ENCODE data around the gene DENND2D.

DENND2D gene

GRCh38 chr1:111204983-111205713 is 4.7 kb upstream of the DENND2D start:
- Histone ChIP-seq H3K9me3 (ENCODE audit: low read length) (no peaks in the 10 kb centered on the region), H3K4me2 (ENCODE audit: low read length) (peak overlapping the region; percentile 87), H3K79me2 (ENCODE audit: insufficient read depth, low read length) (peaks cover 10% of the 10 kb centered on the region; the same call in 1 of the 2 replicates), H3K9me2 (ENCODE audit: low read depth, low read length) (no peaks in the 10 kb centered on the region), H3K9ac (ENCODE audit: low read length) (peak overlapping the region; percentile 99), H4K20me1 (ENCODE audit: insufficient read depth, low read length) (no peaks in the 10 kb centered on the region), H3F3A (ENCODE audit: insufficient read depth, low read length) (peaks cover 6% of the 10 kb centered on the region; the same call in 1 of the 2 replicates), H3K27ac (ENCODE audit: low read depth, low read length, poor library complexity, severe bottlenecking) (peak overlapping the region; percentile 89), H3K36me3 (ENCODE audit: insufficient read depth, low read length) (peaks cover 23% of the 10 kb centered on the region; the same call in 1 of the 2 replicates), H3K4me1 (ENCODE audit: insufficient read depth, low read length, severe bottlenecking) (peaks cover 67% of the 10 kb centered on the region), H3K27me3 (ENCODE audit: insufficient read depth, low read length) (no peaks in the 10 kb centered on the region), H2AFZ (ENCODE audit: low read length) (no peak overlapping the region), H3K4me3 (ENCODE audit: low read depth, low read length, poor library complexity, severe bottlenecking) (peak overlapping the region; percentile 75)
- no peak for TF ChIP-seq EZH2 (IDR thresholded peaks at IDR 0.05; ENCODE audit: borderline replicate concordance, low read length)

GRCh38 chr1:111204201-111204982 is 3.9 kb upstream of the DENND2D start:
- Histone ChIP-seq H3K27me3 (ENCODE audit: insufficient read depth, low read length) (no peaks in the 10 kb centered on the region), H2AFZ (ENCODE audit: low read length) (no peak overlapping the region), H3K4me3 (ENCODE audit: low read depth, low read length, poor library complexity, severe bottlenecking) (peak overlapping the region; percentile 75), H3K4me1 (ENCODE audit: insufficient read depth, low read length, severe bottlenecking) (peaks cover 74% of the 10 kb centered on the region), H3F3A (ENCODE audit: insufficient read depth, low read length) (peaks cover 6% of the 10 kb centered on the region; the same call in 1 of the 2 replicates), H3K9ac (ENCODE audit: low read length) (peak overlapping the region; percentile 99), H3K9me3 (ENCODE audit: low read length) (no peaks in the 10 kb centered on the region), H4K20me1 (ENCODE audit: insufficient read depth, low read length) (no peaks in the 10 kb centered on the region), H3K79me2 (ENCODE audit: insufficient read depth, low read length) (peaks cover 10% of the 10 kb centered on the region; the same call in 1 of the 2 replicates), H3K36me3 (ENCODE audit: insufficient read depth, low read length) (peaks cover 31% of the 10 kb centered on the region; the same call in 1 of the 2 replicates), H3K27ac (ENCODE audit: low read depth, low read length, poor library complexity, severe bottlenecking) (peak overlapping the region; percentile 89), H3K4me2 (ENCODE audit: low read length) (peak overlapping the region; percentile 87), H3K9me2 (ENCODE audit: low read depth, low read length) (no peaks in the 10 kb centered on the region)
- 0 out of 2 replicates have a peak, but pooled peaks have one; percentile 28 for TF ChIP-seq CTCF (IDR thresholded peaks at IDR 0.05; ENCODE audit: low read length)
- no peak for TF ChIP-seq EZH2 (IDR thresholded peaks at IDR 0.05; ENCODE audit: borderline replicate concordance, low read length)

GRCh38 chr1:111203681-111204200 is 3.3 kb upstream of the DENND2D start:
- Histone ChIP-seq H3K9ac (ENCODE audit: low read length) (peak overlapping the region; percentile 99), H3K79me2 (ENCODE audit: insufficient read depth, low read length) (peaks cover 10% of the 10 kb centered on the region; the same call in 1 of the 2 replicates)

More at GRCh38 chr1:111203681-111204200, 3.3 kb upstream of the DENND2D start:
- H3K4me1 ChIP-seq (ENCODE audit: insufficient read depth, low read length, severe bottlenecking), result peaks cover 81% of the 10 kb centered on the region
- H3K4me2 ChIP-seq (ENCODE audit: low read length), result peak overlapping the region; percentile 87
- H3K27ac ChIP-seq (ENCODE audit: low read depth, low read length, poor library complexity, severe bottlenecking), result peak overlapping the region; percentile 89
- H2AFZ ChIP-seq (ENCODE audit: low read length), result no peak overlapping the region
- H4K20me1 ChIP-seq (ENCODE audit: insufficient read depth, low read length), result no peaks in the 10 kb centered on the region
- no peaks in the 10 kb centered on the region for H3K9me2 ChIP-seq (ENCODE audit: low read depth, low read length)
- peaks cover 6% of the 10 kb centered on the region; the same call in 1 of the 2 replicates for H3F3A ChIP-seq (ENCODE audit: insufficient read depth, low read length)
- peaks cover 37% of the 10 kb centered on the region; the same call in 1 of the 2 replicates for H3K36me3 ChIP-seq (ENCODE audit: insufficient read depth, low read length)
- H3K9me3 ChIP-seq (ENCODE audit: low read length), result no peaks in the 10 kb centered on the region
- no peaks in the 10 kb centered on the region for H3K27me3 ChIP-seq (ENCODE audit: insufficient read depth, low read length)
- TF ChIP-seq CTCF (IDR thresholded peaks at IDR 0.05; ENCODE audit: low read length) (no peak), EZH2 (IDR thresholded peaks at IDR 0.05; ENCODE audit: borderline replicate concordance, low read length) (no peak)
- H3K4me3 ChIP-seq (ENCODE audit: low read depth, low read length, poor library complexity, severe bottlenecking), result peak overlapping the region; percentile 75

All from OCI-LY1 (cell line).